ENCODE data around the gene PRAMEF5.
"Not testable (repeated sequence)": the region's sequence is repeated elsewhere in the genome, so short reads cannot be mapped to it uniquely, and the experiment has no call there.

DNA sequence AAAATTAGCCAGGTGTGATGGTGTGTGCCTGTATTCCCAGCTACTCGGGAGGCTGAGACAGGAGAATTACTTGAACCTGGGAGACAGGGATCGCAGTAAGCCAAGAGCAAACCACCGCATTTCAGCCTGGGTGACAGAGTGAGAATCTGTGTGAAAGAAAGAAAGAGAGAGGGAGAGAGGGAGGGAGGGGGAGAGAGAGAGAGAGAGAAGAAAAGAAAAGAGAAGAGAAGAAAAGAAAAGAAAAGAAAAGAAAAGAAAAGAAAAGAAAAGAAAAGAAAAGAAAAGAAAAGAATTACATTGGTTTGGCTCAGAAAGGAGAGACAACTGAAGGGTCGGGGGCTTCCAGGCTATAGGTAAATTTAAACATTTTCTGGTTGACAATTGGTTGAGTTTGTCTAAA, 14.4 kb upstream of the PRAMEF5 start:
- TF ChIP-seq CTCF, POLR2A (IDR thresholded peaks at IDR 0.05): not testable (repeated sequence)

All from testis (tissue), 2 donors.